SH-SY5Y (cell line): ENCODE results near the gene TSEN54.

Source experiments
- GATA2 ChIP-seq: IDR thresholded peaks from 2 replicates; pipeline ENCODE4 v1.6.1; 2011; ENCODE audit warnings: mild to moderate bottlenecking, low read depth, low read length
- GATA3 ChIP-seq: IDR thresholded peaks from 2 replicates; pipeline ENCODE4 v1.6.1; 2011; ENCODE audit warnings: low read depth, mild to moderate bottlenecking, low read length, moderate library complexity

DNA sequence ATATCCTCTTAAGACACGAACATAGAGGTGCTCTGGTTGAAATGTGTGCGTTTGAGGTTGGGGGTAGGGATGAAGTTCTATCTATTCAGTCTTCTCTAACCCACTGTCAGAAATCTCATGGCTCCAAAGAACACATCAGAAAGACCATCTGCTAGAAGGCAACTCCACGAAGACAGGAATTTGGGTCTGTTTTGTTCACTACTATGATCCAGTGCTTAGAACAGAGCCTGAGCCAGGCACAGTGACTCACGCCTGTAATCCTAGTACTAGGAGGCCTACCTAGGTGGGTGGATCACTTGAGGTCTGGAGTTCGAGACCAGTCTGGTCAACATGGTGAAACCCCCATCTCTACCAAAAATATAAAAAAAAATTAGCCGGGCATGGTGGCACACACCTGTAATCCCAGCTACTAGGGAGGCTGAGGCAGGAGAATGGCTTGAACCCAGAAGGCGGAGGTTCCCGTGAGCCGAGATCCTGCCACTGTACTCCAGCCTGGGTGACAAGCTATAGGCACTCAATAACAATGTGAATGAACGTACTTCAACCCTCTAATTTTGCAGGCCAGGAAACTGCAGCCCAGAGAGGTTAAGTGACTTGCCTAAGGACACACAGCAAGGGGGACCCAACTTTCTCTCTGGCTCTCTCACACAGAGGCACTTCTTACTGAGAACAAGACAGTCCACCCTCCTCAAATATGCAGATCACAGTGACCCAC lies 3.2 kb upstream of the TSEN54 start:
- TF ChIP-seq GATA2, result no peak
- no peak for TF ChIP-seq GATA3
